ENCODE results near the gene ZPLD1. TPM values are rescaled to one million over a fixed set of nuclear protein-coding genes. Genes with fewer than 3 reads are reported as not detected.

Gene ZPLD1
- total RNA-seq, 1 experiment from 2014 or later = not detected

DNA sequence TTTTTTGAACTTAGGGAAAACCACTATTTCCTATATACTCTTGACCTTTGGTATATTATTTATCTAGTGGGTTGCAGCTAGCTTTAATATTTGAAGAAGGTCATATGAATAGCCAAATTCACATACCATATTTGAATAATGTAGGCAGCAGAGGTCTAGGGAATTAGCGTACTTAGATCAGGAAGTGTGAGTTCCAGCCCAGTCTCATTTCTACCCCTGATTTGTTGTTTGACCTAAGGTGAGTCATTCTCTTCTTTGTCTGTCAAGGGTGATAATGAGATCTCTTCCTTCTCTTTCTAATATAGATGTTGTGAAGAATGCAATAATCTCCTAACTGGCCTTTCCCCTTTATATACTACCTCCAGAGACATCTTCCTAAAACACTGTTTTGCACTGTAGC, 36.6 kb upstream of the ZPLD1 start:
- no peak for DNase-seq (ENCODE audit: low read depth, low spot score)
- no peaks in the 10 kb centered on the region for H3K36me3 ChIP-seq (ENCODE audit: control insufficient read depth in 1 of 2, insufficient read depth in 2 of 2, low read length in 2 of 2)
- H3K9me3 ChIP-seq (ENCODE audit: control insufficient read depth in 1 of 2, insufficient read depth in 1 of 2, low read depth in 1 of 2, low read length in 2 of 2) = no peaks in the 10 kb centered on the region
- no peak overlapping the region for H3K27ac ChIP-seq (ENCODE audit: low read depth, low read length)
- no peak overlapping the region for H3K9ac ChIP-seq (ENCODE audit: low read length)
- ChIA-PET RAD21 (ENCODE audit: low non-redundant PET in 1 of 2, low total read pairs in 2 of 2, uncharacterized antibody in 2 of 2, unreplicated experiment in 2 of 2) (no interaction called here), POLR2A (no interaction called here), CTCF (no interaction called here)
- no TSS peak for BruUV-seq (replicated peaks)
- intact Hi-C loops (cut with micrococcal nuclease) = no loop called here
- no peaks in the 10 kb centered on the region for H3K79me2 ChIP-seq (ENCODE audit: insufficient read depth, low read length)
- peaks cover 4 to 29% of the 10 kb centered on the region in 2 experiments; a peak in 3 of 4 replicates for H3K4me1 ChIP-seq (ENCODE audit: control insufficient read depth in 1 of 2, insufficient read depth in 2 of 2, low read length in 2 of 2)
- H3K4me2 ChIP-seq (ENCODE audit: low read length) = no peak overlapping the region
- ATAC-seq = no peak
- H3K27me3 ChIP-seq (ENCODE audit: insufficient read depth, low read length) = no peaks in the 10 kb centered on the region
- H4K20me1 ChIP-seq (ENCODE audit: insufficient read depth) = no peaks in the 10 kb centered on the region
- H3K9me2 ChIP-seq (ENCODE audit: insufficient read depth) = no peaks in the 10 kb centered on the region
- H3K4me3 ChIP-seq (replicated peaks in 1 of 2; ENCODE audit: low read depth in 1 of 2, low read length in 2 of 2) = no peak overlapping the region
- TF ChIP-seq SIN3A (IDR thresholded peaks at IDR 0.05; ENCODE audit: low read depth) = no peak
- TF ChIP-seq, protein P1, sequence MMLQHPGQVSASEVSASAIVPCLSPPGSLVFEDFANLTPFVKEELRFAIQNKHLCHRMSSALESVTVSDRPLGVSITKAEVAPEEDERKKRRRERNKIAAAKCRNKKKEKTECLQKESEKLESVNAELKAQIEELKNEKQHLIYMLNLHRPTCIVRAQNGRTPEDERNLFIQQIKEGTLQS (IDR thresholded peaks at IDR 0.05) = no peak
- TF ChIP-seq, protein P2, sequence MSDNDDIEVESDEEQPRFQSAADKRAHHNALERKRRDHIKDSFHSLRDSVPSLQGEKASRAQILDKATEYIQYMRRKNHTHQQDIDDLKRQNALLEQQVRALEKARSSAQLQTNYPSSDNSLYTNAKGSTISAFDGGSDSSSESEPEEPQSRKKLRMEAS (IDR thresholded peaks at IDR 0.05) = no peak
- TF ChIP-seq, protein P3, sequence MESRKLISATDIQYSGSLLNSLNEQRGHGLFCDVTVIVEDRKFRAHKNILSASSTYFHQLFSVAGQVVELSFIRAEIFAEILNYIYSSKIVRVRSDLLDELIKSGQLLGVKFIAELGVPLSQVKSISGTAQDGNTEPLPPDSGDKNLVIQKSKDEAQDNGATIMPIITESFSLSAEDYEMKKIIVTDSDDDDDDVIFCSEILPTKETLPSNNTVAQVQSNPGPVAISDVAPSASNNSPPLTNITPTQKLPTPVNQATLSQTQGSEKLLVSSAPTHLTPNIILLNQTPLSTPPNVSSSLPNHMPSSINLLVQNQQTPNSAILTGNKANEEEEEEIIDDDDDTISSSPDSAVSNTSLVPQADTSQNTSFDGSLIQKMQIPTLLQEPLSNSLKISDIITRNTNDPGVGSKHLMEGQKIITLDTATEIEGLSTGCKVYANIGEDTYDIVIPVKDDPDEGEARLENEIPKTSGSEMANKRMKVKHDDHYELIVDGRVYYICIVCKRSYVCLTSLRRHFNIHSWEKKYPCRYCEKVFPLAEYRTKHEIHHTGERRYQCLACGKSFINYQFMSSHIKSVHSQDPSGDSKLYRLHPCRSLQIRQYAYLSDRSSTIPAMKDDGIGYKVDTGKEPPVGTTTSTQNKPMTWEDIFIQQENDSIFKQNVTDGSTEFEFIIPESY (IDR thresholded peaks at IDR 0.05; ENCODE audit: extremely low read depth, insufficient replicate concordance, low read length) = no peak
- TF ChIP-seq TCF7L2 (IDR thresholded peaks at IDR 0.05; ENCODE audit: borderline replicate concordance, extremely low read depth, insufficient read depth, insufficient read length) = no peak
- TF ChIP-seq REST (IDR thresholded peaks at IDR 0.05; ENCODE audit: low read depth) = no peak
- no peak for TF ChIP-seq ELF1 (IDR thresholded peaks at IDR 0.05; ENCODE audit: borderline replicate concordance, low read depth)
- TF ChIP-seq RAD21 (IDR thresholded peaks at IDR 0.05; ENCODE audit: low read depth) = no peak
- TF ChIP-seq EZH2 (IDR thresholded peaks at IDR 0.05) = no peak
- TF ChIP-seq SP1 (IDR thresholded peaks at IDR 0.05; ENCODE audit: low read depth) = no peak
- no peak for TF ChIP-seq POLR2A (IDR thresholded peaks at IDR 0.05; ENCODE audit: borderline replicate concordance, extremely low read depth, insufficient read depth, insufficient read length)
- TF ChIP-seq CBX3 (IDR thresholded peaks at IDR 0.05; ENCODE audit: low read depth) = no peak
- TF ChIP-seq, protein P4, sequence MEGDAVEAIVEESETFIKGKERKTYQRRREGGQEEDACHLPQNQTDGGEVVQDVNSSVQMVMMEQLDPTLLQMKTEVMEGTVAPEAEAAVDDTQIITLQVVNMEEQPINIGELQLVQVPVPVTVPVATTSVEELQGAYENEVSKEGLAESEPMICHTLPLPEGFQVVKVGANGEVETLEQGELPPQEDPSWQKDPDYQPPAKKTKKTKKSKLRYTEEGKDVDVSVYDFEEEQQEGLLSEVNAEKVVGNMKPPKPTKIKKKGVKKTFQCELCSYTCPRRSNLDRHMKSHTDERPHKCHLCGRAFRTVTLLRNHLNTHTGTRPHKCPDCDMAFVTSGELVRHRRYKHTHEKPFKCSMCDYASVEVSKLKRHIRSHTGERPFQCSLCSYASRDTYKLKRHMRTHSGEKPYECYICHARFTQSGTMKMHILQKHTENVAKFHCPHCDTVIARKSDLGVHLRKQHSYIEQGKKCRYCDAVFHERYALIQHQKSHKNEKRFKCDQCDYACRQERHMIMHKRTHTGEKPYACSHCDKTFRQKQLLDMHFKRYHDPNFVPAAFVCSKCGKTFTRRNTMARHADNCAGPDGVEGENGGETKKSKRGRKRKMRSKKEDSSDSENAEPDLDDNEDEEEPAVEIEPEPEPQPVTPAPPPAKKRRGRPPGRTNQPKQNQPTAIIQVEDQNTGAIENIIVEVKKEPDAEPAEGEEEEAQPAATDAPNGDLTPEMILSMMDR (IDR thresholded peaks at IDR 0.05 in 2 of 3, conservative IDR thresholded peaks at IDR 0.05 in 1 of 3; ENCODE audit: borderline replicate concordance in 1 of 3, insufficient read depth in 1 of 3, low read depth in 2 of 3, low read length in 2 of 3) = no peak
- no peak for TF ChIP-seq ZFX (IDR thresholded peaks at IDR 0.05)
- no peak for TF ChIP-seq EZH2phosphoT487 (IDR thresholded peaks at IDR 0.05; ENCODE audit: borderline replicate concordance)
- no peak overlapping the region for H2AFZ ChIP-seq (ENCODE audit: low read depth, low read length, poor library complexity, severe bottlenecking)

Measured in HCT116 (cell line).